ENCODE results near the gene RASD2. TPM values are rescaled to one million over a fixed set of nuclear protein-coding genes. Genes with fewer than 3 reads are reported as not detected.

Gene RASD2
- total and polyA plus RNA-seq, 2 experiments from 2014 or later, result 1.2 to 3.6 TPM

GRCh38 chr22:35580351-35581022 lies 39.9 kb downstream of the RASD2 start:
- H3K27me3 ChIP-seq (ENCODE audit: insufficient read depth), result no peaks in the 10 kb centered on the region
- Mint-ChIP-seq H3K27ac (no peak overlapping the region), H3K4me3 (no peak overlapping the region), H3K27me3 (ENCODE audit: insufficient read depth, low read depth, poor library complexity) (peaks cover 14% of the 10 kb centered on the region), H3K36me3 (ENCODE audit: low read depth) (no peaks in the 10 kb centered on the region), H3K4me1 (no peaks in the 10 kb centered on the region), H3K9me3 (no peaks in the 10 kb centered on the region; the same call in 2 of the 3 replicates)
- H2AFZ ChIP-seq, result no peak overlapping the region
- ATAC-seq (no peak), DNase-seq (ENCODE audit: low spot score) (no peak)
- H3K36me3 ChIP-seq (ENCODE audit: insufficient read depth), result no peaks in the 10 kb centered on the region
- no peak overlapping the region for H3K4me3 ChIP-seq
- H4K20me1 ChIP-seq (replicated peaks; ENCODE audit: insufficient read depth), result no peaks in the 10 kb centered on the region
- TF ChIP-seq ZNF114 (CRISPR knock-in tag; IDR thresholded peaks at IDR 0.05), result no peak
- TF ChIP-seq CTCF (conservative IDR thresholded peaks at IDR 0.05; ENCODE audit: low read depth in 2 of 2), result no peak
- TF ChIP-seq ETS1 (IDR thresholded peaks at IDR 0.05), result no peak
- no peak for TF ChIP-seq EZH2phosphoT487 (IDR thresholded peaks at IDR 0.05; ENCODE audit: unreplicated experiment)
- TF ChIP-seq CREB1 (CRISPR knock-in tag; IDR thresholded peaks at IDR 0.05; ENCODE audit: low read depth), result no peak
- TF ChIP-seq STAT1 (IDR thresholded peaks at IDR 0.05; ENCODE audit: unreplicated experiment), result no peak
- no peak for TF ChIP-seq ZNF462 (CRISPR knock-in tag; IDR thresholded peaks at IDR 0.05)
- TF ChIP-seq NANOG (IDR thresholded peaks at IDR 0.05; ENCODE audit: borderline replicate concordance), result no peak
- TF ChIP-seq ZNF331 (CRISPR knock-in tag; IDR thresholded peaks at IDR 0.05; ENCODE audit: low read depth), result no peak
- no peak for TF ChIP-seq JUNB (IDR thresholded peaks at IDR 0.05; ENCODE audit: unreplicated experiment)
- no peak for TF ChIP-seq POLR2AphosphoS5 (IDR thresholded peaks at IDR 0.05; ENCODE audit: low read depth)
- no peak for TF ChIP-seq REST (IDR thresholded peaks at IDR 0.05; ENCODE audit: unreplicated experiment)
- TF ChIP-seq EZH2 (IDR thresholded peaks at IDR 0.05; ENCODE audit: low read depth, unreplicated experiment), result no peak
- H3K4me2 ChIP-seq, result no peak overlapping the region
- H3K9me2 ChIP-seq (ENCODE audit: insufficient read depth), result no peaks in the 10 kb centered on the region
- H3K4me1 ChIP-seq (ENCODE audit: insufficient read depth), result no peaks in the 10 kb centered on the region
- no peaks in the 10 kb centered on the region for H3F3A ChIP-seq (replicated peaks; ENCODE audit: low read depth)
- H3K27ac ChIP-seq (ENCODE audit: low read depth), result no peak overlapping the region
- no peaks in the 10 kb centered on the region for H3K79me2 ChIP-seq (replicated peaks; ENCODE audit: insufficient read depth)

Data from GM23338 (cell line).